ENCODE data around the gene NAA40. TPM values are rescaled to one million over a fixed set of nuclear protein-coding genes. Genes with fewer than 3 reads are reported as not detected.
A peak's percentile ranks its signal among the peaks of the same experiment; 100 is the strongest.

Gene NAA40
- total RNA-seq, 1 experiment from 2014 or later: 44.4 TPM

GRCh38 chr11:64001484-64002420 lies 63.0 kb downstream of the NAA40 start:
- Mint-ChIP-seq H3K4me1 (peaks cover 9 to 24% of the 10 kb centered on the region in 2 experiments), H3K27me3 (ENCODE audit: low read depth) (peaks cover 55% of the 10 kb centered on the region), H3K36me3 (ENCODE audit: insufficient read depth in 1 of 3, low read depth in 3 of 3) (peaks cover 7 to 16% (median 14%) of the 10 kb centered on the region in 3 experiments), H3K9me3 (no peaks in the 10 kb centered on the region), H3K27ac (no peak overlapping the region), H3K4me3 (peak overlapping the region in 1 of 2 experiments; percentile 40; a peak in 2 of 5 replicates)
- no peak overlapping the region for H3K56ac ChIP-seq (ENCODE audit: insufficient read length, low read depth, low read length)
- no peaks in the 10 kb centered on the region for H3K79me2 ChIP-seq (ENCODE audit: insufficient read depth, low read length)
- H3K27ac ChIP-seq (ENCODE audit: insufficient read length, low read depth, low read length): no peak overlapping the region
- H3K23me2 ChIP-seq (ENCODE audit: insufficient read length, low read depth, low read length, poor library complexity, severe bottlenecking): peaks cover 11% of the 10 kb centered on the region
- H2AFZ ChIP-seq (ENCODE audit: low read length): no peak overlapping the region
- H2AK5ac ChIP-seq (ENCODE audit: insufficient read length, low read length): no peak overlapping the region
- H2BK20ac ChIP-seq (ENCODE audit: low read depth, low read length, poor library complexity, severe bottlenecking): no peak overlapping the region
- no CpG with 5 or more reads among the region's 23 CpGs for WGBS (ENCODE audit: extremely low coverage, insufficient read length, low lambda C conversion rate)
- H2BK12ac ChIP-seq (ENCODE audit: insufficient read length, low read depth, low read length): no peak overlapping the region
- H3K23ac ChIP-seq (ENCODE audit: insufficient read length, low read depth, low read length): no peak overlapping the region
- H3K4ac ChIP-seq (ENCODE audit: low read depth, low read length): no peak overlapping the region
- no peak for TF ChIP-seq CTCF (conservative IDR thresholded peaks at IDR 0.05)
- no peak overlapping the region for H2BK15ac ChIP-seq (ENCODE audit: low read depth, low read length)
- no peak overlapping the region for H2BK120ac ChIP-seq (ENCODE audit: low read depth, low read length, poor library complexity, severe bottlenecking)
- H3K9ac ChIP-seq (ENCODE audit: extremely low read depth, insufficient read length, low read length): no peak overlapping the region
- no peaks in the 10 kb centered on the region for H3K79me1 ChIP-seq (ENCODE audit: insufficient read depth, low read depth, low read length, poor library complexity, severe bottlenecking)
- no peaks in the 10 kb centered on the region for H3K9me3 ChIP-seq (ENCODE audit: control insufficient read depth, low read depth, low read length)
- H3K4me1 ChIP-seq (ENCODE audit: insufficient read depth, low read length): no peaks in the 10 kb centered on the region
- no peaks in the 10 kb centered on the region for H4K20me1 ChIP-seq (ENCODE audit: control insufficient read depth, insufficient read depth, insufficient read length)
- H3K4me2 ChIP-seq (ENCODE audit: insufficient read depth, insufficient read length, low read length): no peak overlapping the region
- H3K27me3 ChIP-seq (ENCODE audit: insufficient read depth, low read length): peaks cover 15% of the 10 kb centered on the region; the same call in 1 of the 2 replicates
- no peak for DNase-seq
- no peak overlapping the region for H4K8ac ChIP-seq (replicated peaks; ENCODE audit: insufficient read length, low read depth, low read length)
- H4K91ac ChIP-seq (ENCODE audit: insufficient read length, low read depth, low read length): no peak overlapping the region
- no peak overlapping the region for H3T11ph ChIP-seq (ENCODE audit: low read length)
- H3K18ac ChIP-seq (ENCODE audit: insufficient read length, low read depth, low read length): no peak overlapping the region
- no peak overlapping the region for H3K14ac ChIP-seq (ENCODE audit: insufficient read depth, low read length)
- no peak overlapping the region for H4K5ac ChIP-seq (ENCODE audit: insufficient read length, low read depth, low read length)
- no peak overlapping the region for H2BK5ac ChIP-seq (ENCODE audit: insufficient read length, low read length)

Measured in H9 (cell line).